HG03097 (cell line): Measurements from ENCODE around the gene INTS4.
"Not testable (repeated sequence)": the region's sequence is repeated elsewhere in the genome, so short reads cannot be mapped to it uniquely, and the experiment has no call there.

Source experiments
- ATAC-seq: cut with Tn5 transposase; IDR thresholded peaks from one replicate; pipeline ENCODE4 v1.9.1; 2021; ENCODE audit not compliant: unreplicated experiment, low FRiP score

Gene INTS4

GRCh38 chr11:77959434-77959833 is 35.0 kb downstream of the INTS4 start:
- no peak for ATAC-seq

GRCh38 chr11:77958583-77959177 is 35.8 kb downstream of the INTS4 start:
- not testable (repeated sequence) for ATAC-seq

GRCh38 chr11:77943296-77943695 is 51.2 kb downstream of the INTS4 start:
- ATAC-seq = not testable (repeated sequence)

- not testable (repeated sequence) for ATAC-seq
Measured at GRCh38 chr11:77942465-77942864, 52.0 kb downstream of the INTS4 start.

- not testable (repeated sequence) for ATAC-seq
Measured at GRCh38 chr11:77933596-77933995, 60.9 kb downstream of the INTS4 start.

GRCh38 chr11:77930334-77931208 is 63.9 kb downstream of the INTS4 start:
- ATAC-seq = not testable (repeated sequence)

GRCh38 chr11:77917713-77918112 is 76.8 kb downstream of the INTS4 start:
- not testable (repeated sequence) for ATAC-seq

- ATAC-seq = not testable (repeated sequence)
Measured at GRCh38 chr11:77914307-77914791, 80.1 kb downstream of the INTS4 start.

GRCh38 chr11:77913608-77914306 is 80.7 kb downstream of the INTS4 start:
- ATAC-seq = not testable (repeated sequence)

GRCh38 chr11:77910828-77911227 is 83.6 kb downstream of the INTS4 start:
- ATAC-seq = not testable (repeated sequence)

- ATAC-seq = no peak
Measured at GRCh38 chr11:77909277-77909676, 85.2 kb downstream of the INTS4 start.

GRCh38 chr11:77908835-77909234 is 85.6 kb downstream of the INTS4 start:
- ATAC-seq = no peak

- ATAC-seq = not testable (repeated sequence)
Measured at GRCh38 chr11:77894949-77895348, 99.5 kb downstream of the INTS4 start.

GRCh38 chr11:77891703-77892102 is 102.8 kb downstream of the INTS4 start:
- not testable (repeated sequence) for ATAC-seq

GRCh38 chr11:77891256-77891655 is 103.2 kb downstream of the INTS4 start:
- ATAC-seq = not testable (repeated sequence)

GRCh38 chr11:77890619-77891056 is 103.8 kb downstream of the INTS4 start:
- not testable (repeated sequence) for ATAC-seq

GRCh38 chr11:77890100-77890614 is 104.3 kb downstream of the INTS4 start:
- ATAC-seq = not testable (repeated sequence)

- not testable (repeated sequence) for ATAC-seq
Measured at GRCh38 chr11:77889045-77889444, 105.4 kb downstream of the INTS4 start.

GRCh38 chr11:77886401-77886800 is 108.1 kb downstream of the INTS4 start:
- no peak for ATAC-seq

GRCh38 chr11:77884829-77885190 is 109.7 kb downstream of the INTS4 start:
- no peak for ATAC-seq
